GM23338 (cell line): ENCODE measurements around the gene TLR5. TPM values are rescaled to one million over a fixed set of nuclear protein-coding genes. Genes with fewer than 3 reads are reported as not detected.

Experiments used
- ATAC-seq: fragments of 200-7000 bp; cut with Tn5 transposase; 3 replicates; pipeline ENCODE4 v1.9.1; 2020
- DNase-seq: peaks from one replicate; pipeline ENCODE4 v3.0.0-alpha.2; 2015; ENCODE audit warnings: low spot score
- H2AFZ ChIP-seq: fragments of 200-600 bp; sonication (generic); 2 replicates; pipeline ENCODE4 v1.8.0; 2016; ENCODE audit warnings: antibody characterized with exemption, mild to moderate bottlenecking, moderate library complexity
- H3F3A ChIP-seq: fragments of 200-600 bp; sonication (generic); replicated peaks from 2 replicates; pipeline ENCODE4 v1.8.0; 2017; ENCODE audit warnings: antibody characterized with exemption, mixed run types, low read depth
- H3K27ac ChIP-seq: fragments of 200-600 bp; sonication (generic); 2 replicates; pipeline ENCODE4 v1.6.1; 2016; ENCODE audit warnings: low read depth
- H3K27me3 ChIP-seq: fragments of 200-600 bp; sonication (generic); 2 replicates; pipeline ENCODE4 v1.8.0; 2016; ENCODE audit warnings: mild to moderate bottlenecking, mixed run types, moderate library complexity; ENCODE audit not compliant: insufficient read depth
- H3K36me3 ChIP-seq: fragments of 200-600 bp; sonication (generic); 2 replicates; pipeline ENCODE4 v1.8.0; 2016; ENCODE audit warnings: mild to moderate bottlenecking; ENCODE audit not compliant: insufficient read depth
- H3K4me1 ChIP-seq: fragments of 200-600 bp; sonication (generic); 2 replicates; pipeline ENCODE4 v1.8.0; 2016; ENCODE audit warnings: mild to moderate bottlenecking, moderate library complexity; ENCODE audit not compliant: insufficient read depth
- H3K4me2 ChIP-seq: fragments of 200-600 bp; sonication (generic); 2 replicates; pipeline ENCODE4 v1.7.1; 2017; ENCODE audit warnings: mixed run types
- H3K4me3 ChIP-seq: fragments of 200-600 bp; sonication (generic); 2 replicates; pipeline ENCODE4 v1.6.1; 2016; ENCODE audit warnings: mixed run types
- H3K79me2 ChIP-seq: fragments of 200-600 bp; sonication (generic); replicated peaks from 2 replicates; pipeline ENCODE4 v1.8.0; 2017; ENCODE audit warnings: mild to moderate bottlenecking; ENCODE audit not compliant: insufficient read depth
- H3K9me2 ChIP-seq: fragments of 200-600 bp; sonication (generic); 2 replicates; pipeline ENCODE4 v1.8.0; 2017; ENCODE audit not compliant: insufficient read depth
- H4K20me1 ChIP-seq: fragments of 200-600 bp; sonication (generic); replicated peaks from 2 replicates; pipeline ENCODE4 v1.8.0; 2017; ENCODE audit warnings: mild to moderate bottlenecking; ENCODE audit not compliant: insufficient read depth
- H3K27ac Mint-ChIP-seq: 2 replicates; pipeline ENCODE4 v1.8.0; 2020; ENCODE audit warnings: inconsistent platforms, mild to moderate bottlenecking, moderate library complexity, mixed read lengths
- H3K27me3 Mint-ChIP-seq: 3 replicates; pipeline ENCODE4 v1.8.0; 2022; ENCODE audit warnings: low read depth, mild to moderate bottlenecking, moderate library complexity, mixed read lengths, inconsistent platforms; ENCODE audit not compliant: insufficient read depth, poor library complexity
- H3K36me3 Mint-ChIP-seq: 3 replicates; pipeline ENCODE4 v1.8.0; 2021; ENCODE audit warnings: low read depth, mild to moderate bottlenecking, inconsistent platforms, moderate library complexity, mixed read lengths
- H3K4me1 Mint-ChIP-seq: 3 replicates; pipeline ENCODE4 v1.8.0; 2020; ENCODE audit warnings: mild to moderate bottlenecking, inconsistent platforms, mixed read lengths
- H3K4me3 Mint-ChIP-seq: 3 replicates; pipeline ENCODE4 v1.8.0; 2021; ENCODE audit warnings: moderate library complexity, mild to moderate bottlenecking, inconsistent platforms, mixed read lengths
- H3K9me3 Mint-ChIP-seq: 3 replicates; pipeline ENCODE4 v1.8.0; 2020; ENCODE audit warnings: moderate library complexity, mild to moderate bottlenecking, inconsistent platforms, mixed read lengths
- CREB1 ChIP-seq: fragments of 250-450 bp; sonication (Bioruptor Pico); IDR thresholded peaks from 2 replicates; pipeline ENCODE4 v1.5.0; 2020; ENCODE audit warnings: low read depth, mild to moderate bottlenecking, moderate library complexity
- CTCF ChIP-seq, 2 experiments: fragments of 200-600 bp in 1 of 2; sonication (generic) in 1 of 2; conservative IDR thresholded peaks; 2 replicates each; pipeline versions ENCODE4 v1.5.1 to v1.6.1; 2016 to 2017; ENCODE audit warnings: antibody characterized with exemption in 2 of 2, low read depth in 2 of 2, mild to moderate bottlenecking in 2 of 2, moderate library complexity in 1 of 2
- EZH2 ChIP-seq: fragments of 200-600 bp; sonication (generic); IDR thresholded peaks from one replicate; pipeline ENCODE4 v1.8.0; 2017; ENCODE audit warnings: antibody characterized with exemption, mild to moderate bottlenecking, low read depth; ENCODE audit not compliant: unreplicated experiment
- STAT1 ChIP-seq: IDR thresholded peaks from one replicate; pipeline ENCODE4 v1.6.1; 2016; ENCODE audit warnings: antibody characterized with exemption; ENCODE audit not compliant: unreplicated experiment
- ZNF331 ChIP-seq: fragments of 250-450 bp; sonication (Bioruptor Pico); IDR thresholded peaks from 2 replicates; pipeline ENCODE4 v1.5.0; 2020; ENCODE audit warnings: low read depth, mild to moderate bottlenecking, moderate library complexity
- ZNF462 ChIP-seq: fragments of 250-450 bp; sonication (Bioruptor Pico); IDR thresholded peaks from 2 replicates; pipeline ENCODE4 v1.5.0; 2020; ENCODE audit warnings: mild to moderate bottlenecking, moderate library complexity
- polyA plus RNA-seq: library from polyadenylated mRNA; unstranded; fragments of >200 nt; fragmentation: Nextera tagmentation; extraction: Ambion mirVana; gene quantifications from 2 replicates; pipeline ENCODE4 v1.2.1, GENCODE V29; 2016
- total RNA-seq: library from RNA; depleted of rRNA; stranded (reverse); fragments of >200 nt; shearing (Covaris generic); gene quantifications from 2 replicates; pipeline ENCODE4 v1.2.3, GENCODE V29; 2014
- TF ChIP-seq, protein P1 (sequence below): IDR thresholded peaks from one replicate; pipeline ENCODE4 v1.6.1; 2018; ENCODE audit warnings: antibody characterized with exemption; ENCODE audit not compliant: unreplicated experiment
- TF ChIP-seq, protein P2 (sequence below): IDR thresholded peaks from 2 replicates; pipeline ENCODE4 v1.6.1; 2016; ENCODE audit warnings: antibody characterized with exemption

Gene TLR5
- total and polyA plus RNA-seq, 2 experiments from 2014 or later: 0.10 to 0.39 TPM

DNA sequence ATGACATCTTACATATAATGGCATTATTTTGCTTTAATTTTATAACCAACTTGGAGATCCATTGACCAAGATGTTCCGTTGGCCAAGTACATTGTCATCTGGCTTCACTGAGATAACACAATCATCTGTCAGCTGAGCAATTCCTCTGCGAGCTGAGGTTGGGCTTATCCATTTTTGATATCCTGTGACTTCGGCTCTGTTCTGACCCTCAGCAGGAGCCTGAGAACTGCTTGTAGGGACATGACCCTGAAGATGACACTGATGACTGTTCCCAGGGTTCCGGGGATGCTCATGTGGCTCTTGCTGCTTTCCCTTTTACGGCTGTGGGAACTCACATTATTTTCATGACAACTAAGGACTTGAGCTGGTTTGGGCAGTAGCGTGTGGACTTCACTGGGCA, 51.2 kb downstream of the TLR5 start (continued):
- TF ChIP-seq, protein P1, sequence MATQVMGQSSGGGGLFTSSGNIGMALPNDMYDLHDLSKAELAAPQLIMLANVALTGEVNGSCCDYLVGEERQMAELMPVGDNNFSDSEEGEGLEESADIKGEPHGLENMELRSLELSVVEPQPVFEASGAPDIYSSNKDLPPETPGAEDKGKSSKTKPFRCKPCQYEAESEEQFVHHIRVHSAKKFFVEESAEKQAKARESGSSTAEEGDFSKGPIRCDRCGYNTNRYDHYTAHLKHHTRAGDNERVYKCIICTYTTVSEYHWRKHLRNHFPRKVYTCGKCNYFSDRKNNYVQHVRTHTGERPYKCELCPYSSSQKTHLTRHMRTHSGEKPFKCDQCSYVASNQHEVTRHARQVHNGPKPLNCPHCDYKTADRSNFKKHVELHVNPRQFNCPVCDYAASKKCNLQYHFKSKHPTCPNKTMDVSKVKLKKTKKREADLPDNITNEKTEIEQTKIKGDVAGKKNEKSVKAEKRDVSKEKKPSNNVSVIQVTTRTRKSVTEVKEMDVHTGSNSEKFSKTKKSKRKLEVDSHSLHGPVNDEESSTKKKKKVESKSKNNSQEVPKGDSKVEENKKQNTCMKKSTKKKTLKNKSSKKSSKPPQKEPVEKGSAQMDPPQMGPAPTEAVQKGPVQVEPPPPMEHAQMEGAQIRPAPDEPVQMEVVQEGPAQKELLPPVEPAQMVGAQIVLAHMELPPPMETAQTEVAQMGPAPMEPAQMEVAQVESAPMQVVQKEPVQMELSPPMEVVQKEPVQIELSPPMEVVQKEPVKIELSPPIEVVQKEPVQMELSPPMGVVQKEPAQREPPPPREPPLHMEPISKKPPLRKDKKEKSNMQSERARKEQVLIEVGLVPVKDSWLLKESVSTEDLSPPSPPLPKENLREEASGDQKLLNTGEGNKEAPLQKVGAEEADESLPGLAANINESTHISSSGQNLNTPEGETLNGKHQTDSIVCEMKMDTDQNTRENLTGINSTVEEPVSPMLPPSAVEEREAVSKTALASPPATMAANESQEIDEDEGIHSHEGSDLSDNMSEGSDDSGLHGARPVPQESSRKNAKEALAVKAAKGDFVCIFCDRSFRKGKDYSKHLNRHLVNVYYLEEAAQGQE: no peak
- TF ChIP-seq, protein P2, sequence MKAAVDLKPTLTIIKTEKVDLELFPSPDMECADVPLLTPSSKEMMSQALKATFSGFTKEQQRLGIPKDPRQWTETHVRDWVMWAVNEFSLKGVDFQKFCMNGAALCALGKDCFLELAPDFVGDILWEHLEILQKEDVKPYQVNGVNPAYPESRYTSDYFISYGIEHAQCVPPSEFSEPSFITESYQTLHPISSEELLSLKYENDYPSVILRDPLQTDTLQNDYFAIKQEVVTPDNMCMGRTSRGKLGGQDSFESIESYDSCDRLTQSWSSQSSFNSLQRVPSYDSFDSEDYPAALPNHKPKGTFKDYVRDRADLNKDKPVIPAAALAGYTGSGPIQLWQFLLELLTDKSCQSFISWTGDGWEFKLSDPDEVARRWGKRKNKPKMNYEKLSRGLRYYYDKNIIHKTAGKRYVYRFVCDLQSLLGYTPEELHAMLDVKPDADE: no peak
- TF ChIP-seq STAT1 (no peak), ZNF331 (CRISPR knock-in tag) (no peak), EZH2 (no peak), CTCF (conservative IDR thresholded peaks at IDR 0.05; ENCODE audit: low read depth in 2 of 2) (no peak)

- H3K79me2 ChIP-seq: no peaks in the 10 kb centered on the region
- H3K4me3 ChIP-seq: no peak overlapping the region
- no peaks in the 10 kb centered on the region for H4K20me1 ChIP-seq
- H3K36me3 ChIP-seq: no peaks in the 10 kb centered on the region
- H3K27me3 Mint-ChIP-seq: peaks cover 9% of the 10 kb centered on the region
- H3K4me1 ChIP-seq: peaks cover 13% of the 10 kb centered on the region; the same call in 1 of the 2 replicates
- H3K36me3 Mint-ChIP-seq: no peaks in the 10 kb centered on the region
- no peaks in the 10 kb centered on the region for H3K9me2 ChIP-seq
- H3K27ac ChIP-seq: no peak overlapping the region
- ATAC-seq (no peak), DNase-seq (no peak)
- H3K27ac Mint-ChIP-seq: no peak overlapping the region
- no peaks in the 10 kb centered on the region for H3K27me3 ChIP-seq
- H3K4me2 ChIP-seq: no peak overlapping the region
- no peaks in the 10 kb centered on the region for H3F3A ChIP-seq
- no peak overlapping the region for H3K4me3 Mint-ChIP-seq
- peaks cover 37% of the 10 kb centered on the region for H3K4me1 Mint-ChIP-seq
- peak overlapping the region; percentile 78 for H2AFZ ChIP-seq
- no peaks in the 10 kb centered on the region for H3K9me3 Mint-ChIP-seq
- TF ChIP-seq CTCF (conservative IDR thresholded peaks at IDR 0.05; ENCODE audit: low read depth in 2 of 2) (no peak), ZNF462 (CRISPR knock-in tag) (no peak), CREB1 (CRISPR knock-in tag) (no peak)
These were observed 53.8 kb downstream of the TLR5 start for GRCh38 chr1:223089250-223089649.
